H1 (cell line): ENCODE measurements around the gene GCLM. TPM values are rescaled to one million over a fixed set of nuclear protein-coding genes. Genes with fewer than 3 reads are reported as not detected.

ENCODE experiments used
- ASH2L ChIP-seq: fragments of 200-600, 300-600 bp; sonication (generic); IDR thresholded peaks from one replicate; pipeline ENCODE4 v1.7.1; 2017; ENCODE audit warnings: low read length
- BRCA1 ChIP-seq: IDR thresholded peaks from 2 replicates; pipeline ENCODE4 v1.6.1; 2012; ENCODE audit warnings: low read depth, low read length, improper control_type of control experiment
- CBX8 ChIP-seq: fragments of 300-800, 300-1000 bp; sonication (generic); IDR thresholded peaks from 2 replicates; pipeline ENCODE4 v1.7.1; 2016; ENCODE audit warnings: low read depth, low read length, borderline replicate concordance
- CEBPB ChIP-seq: IDR thresholded peaks from 2 replicates; pipeline ENCODE4 v1.6.1; 2012; ENCODE audit warnings: low read depth, low read length
- CHD7 ChIP-seq: fragments of 300-600 bp; sonication (generic); IDR thresholded peaks from 2 replicates; pipeline ENCODE4 v1.7.1; 2012; ENCODE audit warnings: low read length, moderate library complexity, mild to moderate bottlenecking, inconsistent platforms; ENCODE audit not compliant: insufficient replicate concordance
- EGR1 ChIP-seq: IDR thresholded peaks from 2 replicates; pipeline ENCODE4 v1.6.1; 2011; ENCODE audit warnings: low read depth, low read length, borderline replicate concordance
- GABPA ChIP-seq: IDR thresholded peaks from 2 replicates; pipeline ENCODE4 v1.6.1; 2011; ENCODE audit warnings: mild to moderate bottlenecking, low read length, moderate library complexity, borderline replicate concordance; ENCODE audit not compliant: insufficient read depth
- HDAC2 ChIP-seq, 2 experiments: fragments of 300-600 bp in 1 of 2; sonication (generic) in 1 of 2; IDR thresholded peaks; 2 replicates each; pipeline ENCODE4 v1.6.1; 2011 to 2012; ENCODE audit warnings: low read depth in 2 of 2, low read length in 2 of 2, mild to moderate bottlenecking in 2 of 2, moderate library complexity in 2 of 2, borderline replicate concordance in 1 of 2, inconsistent platforms in 1 of 2
- KDM5A ChIP-seq: fragments of 200-600 bp; IDR thresholded peaks from 2 replicates; pipeline ENCODE4 v1.7.1; 2012; ENCODE audit warnings: mild to moderate bottlenecking, low read length, inconsistent platforms, mixed read lengths
- NANOG ChIP-seq: IDR thresholded peaks from 2 replicates; pipeline ENCODE4 v1.6.1; 2011; ENCODE audit warnings: low read length, low read depth, mild to moderate bottlenecking, inconsistent platforms; ENCODE audit not compliant: insufficient read depth, poor library complexity, severe bottlenecking
- RFX5 ChIP-seq: IDR thresholded peaks from 2 replicates; pipeline ENCODE4 v1.6.1; 2011; ENCODE audit warnings: low read depth, low read length, improper control_type of control experiment, borderline replicate concordance
- SIX5 ChIP-seq: IDR thresholded peaks from 2 replicates; pipeline ENCODE4 v1.6.1; 2011; ENCODE audit warnings: mild to moderate bottlenecking, low read depth, low read length
- TAF1 ChIP-seq: IDR thresholded peaks from 2 replicates; pipeline ENCODE4 v1.6.1; 2011; ENCODE audit warnings: mild to moderate bottlenecking, low read depth, low read length
- polyA plus RNA-seq, 7 experiments: library from polyadenylated mRNA; depleted of rRNA in 3 of 7; stranded (reverse) in 5 of 7; unstranded in 2 of 7; fragments of >200 nt in 5 of 7; fragments of 200-250 nt in 2 of 7; gene quantifications; 1 replicate in 5 of 7; 2 replicates in 1 of 7; 4 replicates in 1 of 7; pipeline versions ENCODE4 v1.2.1 to v1.2.3, GENCODE V29; 2011 to 2013; ENCODE audit warnings: missing spikeins in 2 of 7, mixed read lengths in 2 of 7
- total RNA-seq: library from RNA; stranded (reverse); fragmentation: NEBNext Ultra II Directional; extraction: Animal tissue kit (Norgen Biotek cat#: 25700); gene quantifications from 2 replicates; pipeline ENCODE4 v1.2.1, GENCODE V29; 2021

Gene GCLM
- total and polyA plus RNA-seq, 2 of the 8 experiments (the other 6 are each of a cell fraction or from before 2014, with no cell fraction given): 3.1 to 12.8 TPM

DNA sequence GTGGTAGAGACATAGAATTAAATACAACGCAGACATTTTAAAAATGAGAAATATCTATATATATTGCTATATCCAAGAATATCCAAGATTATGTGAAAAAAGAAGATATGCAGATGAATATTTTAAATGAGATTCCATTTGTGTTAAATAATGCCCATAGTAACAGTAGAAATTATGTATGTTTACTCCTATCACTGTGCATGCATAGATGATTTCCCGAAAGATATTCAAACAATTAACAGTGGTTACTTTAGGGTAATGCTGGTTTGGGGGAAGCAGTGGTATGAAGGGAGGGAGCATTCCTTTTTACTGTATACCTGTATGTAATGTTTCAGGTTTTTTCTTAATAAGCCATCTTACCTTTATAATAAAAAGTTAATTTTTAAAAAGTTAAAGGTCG is 55.3 kb downstream of the GCLM start (continued):
- TF ChIP-seq CHD7 (no peak), SIX5 (no peak), RFX5 (no peak), NANOG (no peak), EGR1 (no peak), HDAC2 (IDR thresholded peaks at IDR 0.05; ENCODE audit: borderline replicate concordance in 1 of 2, low read depth in 2 of 2, low read length in 2 of 2) (no peak), BRCA1 (no peak), GABPA (no peak), TAF1 (no peak), ASH2L (no peak), KDM5A (no peak), CEBPB (no peak), CBX8 (no peak)
